HG03439 (cell line): Measurements from ENCODE around the gene TSC22D4.
"Not testable (repeated sequence)": the region's sequence is repeated elsewhere in the genome, so short reads cannot be mapped to it uniquely, and the experiment has no call there.

Source experiments
- ATAC-seq: cut with Tn5 transposase; IDR thresholded peaks from one replicate; pipeline ENCODE4 v1.9.1; 2021; ENCODE audit warnings: mild to moderate bottlenecking, moderate library complexity; ENCODE audit not compliant: unreplicated experiment

The TSC22D4 gene

DNA sequence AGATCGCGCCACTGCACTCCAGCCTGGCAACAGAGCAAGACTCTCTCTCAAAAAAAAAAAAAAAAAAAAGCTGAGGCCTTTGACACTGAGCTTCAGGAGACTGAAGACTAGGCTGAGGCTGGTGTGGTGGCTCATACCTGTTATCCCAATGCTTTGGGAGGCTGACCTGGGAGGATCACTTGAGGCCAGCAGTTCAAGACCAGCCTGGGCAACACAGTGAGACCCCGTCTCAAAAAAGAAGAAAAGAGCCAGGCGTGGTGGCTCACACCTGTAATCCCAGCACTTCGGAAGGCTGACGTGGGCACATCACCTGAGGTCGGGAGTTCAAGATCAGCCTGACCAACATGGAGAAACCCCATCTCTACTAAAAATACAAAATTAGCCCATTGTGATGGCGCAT is 31.7 kb downstream of the TSC22D4 start:
- not testable (repeated sequence) for ATAC-seq

GRCh38 chr7:100446040-100446439 is 33.0 kb downstream of the TSC22D4 start:
- no peak for ATAC-seq

- no peak for ATAC-seq
Measured at GRCh38 chr7:100444311-100445278, 34.4 kb downstream of the TSC22D4 start.

DNA sequence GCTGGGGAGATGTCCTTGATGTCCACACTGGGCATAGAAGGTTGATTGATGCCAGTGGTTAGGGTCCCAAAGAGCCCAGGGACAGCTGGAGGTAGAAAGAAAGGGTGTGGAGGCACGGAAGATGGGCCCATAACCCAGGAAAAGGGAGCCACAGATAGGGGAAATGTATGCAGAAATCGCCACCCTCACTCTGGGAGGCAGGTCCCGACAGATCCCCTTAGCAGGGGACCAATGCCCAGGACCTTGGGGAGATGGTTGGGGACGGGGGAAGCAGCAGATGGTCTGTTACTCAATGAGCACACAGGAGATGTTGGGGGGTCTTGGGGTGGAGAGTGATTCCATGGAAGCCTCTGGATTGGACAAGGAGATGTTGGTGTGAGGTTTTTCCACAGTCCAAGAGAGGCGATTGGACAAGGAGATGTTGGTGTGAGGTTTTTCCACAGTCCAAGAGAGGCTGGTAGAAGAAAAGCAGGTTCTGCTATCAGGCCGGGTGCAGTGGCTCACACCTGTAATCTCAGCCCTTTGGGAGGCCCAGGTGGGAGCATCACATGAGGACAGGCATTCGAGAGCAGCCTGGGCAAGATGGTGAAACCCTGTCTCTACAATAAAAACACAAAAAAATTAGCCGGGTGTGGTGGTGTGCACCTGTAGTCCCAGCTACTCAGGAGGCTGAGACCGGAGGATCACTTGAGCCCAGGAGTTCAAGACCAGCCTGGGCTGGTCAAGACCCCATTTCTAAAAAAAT is 35.7 kb downstream of the TSC22D4 start:
- no peak for ATAC-seq

- ATAC-seq = no peak
Measured at GRCh38 chr7:100441641-100442535, 37.1 kb downstream of the TSC22D4 start.

GRCh38 chr7:100439244-100439643 is 39.8 kb downstream of the TSC22D4 start:
- not testable (repeated sequence) for ATAC-seq

DNA sequence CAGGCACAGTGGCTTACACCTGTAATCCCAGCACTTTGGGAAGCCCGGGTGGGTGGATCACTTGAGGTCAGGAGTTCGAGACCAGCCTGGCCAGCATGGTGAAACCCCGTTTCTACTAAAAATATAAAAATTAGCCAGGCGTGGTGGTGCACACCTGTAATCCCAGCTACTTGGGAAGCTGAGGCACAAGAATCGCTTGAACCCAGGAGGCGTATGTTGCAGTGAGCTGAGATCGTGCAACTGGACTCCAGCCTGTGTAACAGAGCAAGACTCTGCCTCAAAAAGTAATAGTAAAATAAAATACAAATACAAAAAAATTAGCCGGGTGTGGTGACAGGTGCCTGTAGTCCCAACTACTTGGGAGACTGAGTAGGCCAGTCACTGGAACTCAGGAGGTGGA is 40.3 kb downstream of the TSC22D4 start:
- not testable (repeated sequence) for ATAC-seq

DNA sequence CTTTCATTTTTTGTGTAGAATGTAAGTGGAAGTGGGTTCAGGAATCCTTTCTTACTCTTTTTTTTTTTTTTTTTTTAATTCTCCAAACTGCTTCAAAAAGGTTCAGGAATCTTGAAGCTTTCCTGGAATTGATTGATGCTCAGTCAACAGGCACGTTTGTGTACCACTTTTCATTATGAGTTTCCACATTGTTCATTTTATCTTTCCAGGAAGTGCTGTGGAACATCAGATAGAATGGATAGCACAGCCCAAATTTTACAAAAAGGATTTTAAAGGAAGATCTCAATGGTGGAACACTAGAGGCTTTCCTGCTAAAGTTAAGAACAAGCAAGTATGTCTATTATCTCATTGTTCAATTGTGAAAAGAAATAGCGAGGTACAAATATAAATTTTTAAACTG is 40.8 kb downstream of the TSC22D4 start:
- ATAC-seq = no peak

DNA sequence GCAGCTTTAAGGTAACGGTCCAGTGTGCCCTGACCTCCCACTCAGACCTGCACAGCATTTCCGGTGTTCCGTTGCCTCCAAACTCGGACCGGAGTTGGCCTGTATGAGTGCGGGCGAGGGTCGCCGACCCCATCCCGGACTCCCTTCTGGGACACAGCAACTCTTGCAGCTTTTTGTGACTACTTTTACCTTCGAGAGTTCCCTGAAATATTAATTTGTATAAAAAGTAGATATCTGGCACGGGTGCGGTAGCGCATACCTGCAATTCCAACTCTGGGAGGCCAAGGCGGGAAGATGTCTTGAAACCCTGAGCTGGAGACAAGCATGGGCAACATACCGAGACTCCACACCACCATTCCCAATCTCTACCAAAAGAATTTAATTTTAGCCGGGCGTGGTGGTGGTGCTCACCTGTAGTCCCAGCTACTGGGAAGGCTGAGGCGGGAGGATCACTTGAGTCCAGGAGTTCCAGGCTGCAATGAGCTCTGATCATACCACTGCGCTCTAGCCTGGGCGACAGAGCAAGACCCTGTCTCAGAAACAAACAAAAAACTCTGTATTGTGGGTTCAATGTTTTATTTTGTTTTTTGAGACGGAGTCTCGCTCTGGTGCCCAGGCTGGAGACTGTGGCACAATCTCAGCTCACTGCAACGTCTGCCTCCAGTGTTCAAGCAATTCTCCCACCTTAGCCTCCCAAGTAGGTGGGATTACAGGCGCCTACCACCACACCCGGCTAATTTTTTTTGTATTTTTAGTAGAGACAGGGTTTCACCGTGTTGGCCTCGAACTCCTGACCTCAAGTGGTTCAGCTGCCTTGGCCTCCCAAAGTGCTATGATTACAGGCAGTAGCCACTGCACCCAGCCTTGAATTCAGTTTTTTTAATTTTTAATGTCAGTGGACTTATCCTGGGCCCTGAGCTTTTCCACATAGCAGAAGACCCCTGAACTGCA is 41.6 kb downstream of the TSC22D4 start:
- no peak for ATAC-seq

GRCh38 chr7:100435401-100436304 is 43.4 kb downstream of the TSC22D4 start:
- ATAC-seq = peak; percentile 33

- ATAC-seq = no peak
Measured at GRCh38 chr7:100434297-100435144, 44.5 kb downstream of the TSC22D4 start.

- no peak for ATAC-seq
Measured at GRCh38 chr7:100433592-100434296, 45.3 kb downstream of the TSC22D4 start.

GRCh38 chr7:100433276-100433591 is 45.8 kb downstream of the TSC22D4 start:
- no peak for ATAC-seq

DNA sequence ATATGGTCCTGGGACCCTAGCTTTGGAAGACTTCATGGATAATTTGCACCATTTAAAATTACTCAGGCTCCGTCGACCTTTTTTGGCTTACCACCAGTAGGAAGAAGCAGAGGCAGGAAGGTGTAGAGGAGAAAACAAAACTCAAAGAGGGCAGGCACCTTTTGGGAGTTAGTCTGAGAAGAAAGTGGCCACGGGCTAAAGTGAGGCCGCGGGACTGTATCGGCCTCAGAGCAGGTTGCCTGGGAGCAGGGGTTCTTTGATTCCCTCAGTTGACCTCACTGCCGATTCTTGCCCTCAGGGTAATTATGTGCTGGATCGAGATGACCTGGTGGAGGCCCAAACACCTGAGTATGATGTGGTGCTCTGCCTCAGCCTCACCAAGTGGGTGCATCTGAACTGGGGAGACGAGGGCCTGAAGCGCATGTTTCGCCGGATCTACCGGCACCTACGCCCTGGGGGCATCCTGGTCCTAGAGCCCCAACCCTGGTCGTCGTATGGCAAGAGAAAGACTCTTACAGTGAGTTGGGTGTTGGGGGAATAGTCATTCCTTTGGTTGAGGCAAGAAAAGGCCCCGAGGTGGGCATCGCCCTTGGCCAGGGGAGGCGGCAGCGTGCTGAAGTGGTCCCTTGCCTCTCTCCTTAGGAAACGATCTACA is 46.3 kb downstream of the TSC22D4 start:
- ATAC-seq = no peak

- ATAC-seq = no peak
Measured at GRCh38 chr7:100432053-100432452, 47.0 kb downstream of the TSC22D4 start.

DNA sequence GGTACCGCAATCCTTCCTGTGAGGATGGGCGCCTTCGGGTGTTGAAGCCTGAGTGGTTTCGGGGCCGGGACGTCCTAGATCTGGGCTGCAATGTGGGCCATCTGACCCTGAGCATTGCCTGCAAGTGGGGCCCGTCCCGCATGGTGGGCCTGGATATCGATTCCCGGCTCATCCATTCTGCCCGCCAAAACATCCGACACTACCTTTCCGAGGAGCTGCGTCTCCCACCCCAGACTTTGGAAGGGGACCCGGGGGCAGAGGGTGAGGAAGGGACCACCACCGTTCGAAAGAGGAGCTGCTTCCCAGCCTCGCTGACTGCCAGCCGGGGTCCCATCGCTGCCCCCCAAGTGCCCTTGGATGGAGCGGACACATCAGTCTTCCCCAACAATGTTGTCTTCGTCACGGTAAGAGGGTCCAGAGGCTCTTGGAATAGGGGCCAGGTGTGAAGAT is 47.7 kb downstream of the TSC22D4 start:
- ATAC-seq = no peak
